ENCODE measurements around the gene ZNF764.

ZNF764 gene

DNA sequence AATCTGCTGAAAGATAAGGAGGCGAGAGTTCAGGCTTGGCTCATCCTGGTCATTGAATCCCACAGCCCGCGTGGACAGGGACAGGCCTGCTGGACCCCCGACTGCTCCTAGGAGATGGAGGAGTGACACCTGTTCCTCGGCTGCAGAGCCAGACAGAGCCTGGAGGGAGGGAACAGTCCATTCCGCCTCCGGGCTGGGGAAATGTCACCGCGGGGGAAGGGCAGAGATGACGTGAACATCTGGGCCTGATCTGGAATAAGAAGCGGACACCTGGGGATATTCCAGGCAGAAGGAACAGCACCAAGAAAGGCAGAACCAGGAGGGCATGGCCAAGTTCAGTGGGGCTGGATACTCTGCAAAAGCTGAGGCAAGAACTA lies 25.0 kb downstream of the ZNF764 start:
- Histone ChIP-seq H2AFZ (ENCODE audit: low read depth, low read length, severe bottlenecking) (no peak overlapping the region), H3K4me2 (ENCODE audit: low read depth, low read length, poor library complexity, severe bottlenecking) (peak overlapping the region; percentile 95), H3K9me2 (replicated peaks; ENCODE audit: insufficient read depth, low read length) (no peaks in the 10 kb centered on the region), H3K9ac (ENCODE audit: low read length) (no peak overlapping the region), H3K36me3 (ENCODE audit: low read length) (no peaks in the 10 kb centered on the region), H3F3A (ENCODE audit: insufficient read depth) (peaks cover 16% of the 10 kb centered on the region), H3K27me3 (ENCODE audit: low read length) (no peaks in the 10 kb centered on the region), H3K9me3 (ENCODE audit: insufficient read depth, low read length) (no peaks in the 10 kb centered on the region), H3K4me3 (ENCODE audit: insufficient read depth, low read length, poor library complexity, severe bottlenecking) (no peak overlapping the region), H3K27ac (ENCODE audit: low read depth, low read length) (no peak overlapping the region), H3K79me2 (ENCODE audit: insufficient read depth, low read length) (peaks cover 4% of the 10 kb centered on the region; the same call in 1 of the 2 replicates), H4K20me1 (ENCODE audit: low read depth, low read length) (no peaks in the 10 kb centered on the region)
- TF ChIP-seq, protein P1, sequence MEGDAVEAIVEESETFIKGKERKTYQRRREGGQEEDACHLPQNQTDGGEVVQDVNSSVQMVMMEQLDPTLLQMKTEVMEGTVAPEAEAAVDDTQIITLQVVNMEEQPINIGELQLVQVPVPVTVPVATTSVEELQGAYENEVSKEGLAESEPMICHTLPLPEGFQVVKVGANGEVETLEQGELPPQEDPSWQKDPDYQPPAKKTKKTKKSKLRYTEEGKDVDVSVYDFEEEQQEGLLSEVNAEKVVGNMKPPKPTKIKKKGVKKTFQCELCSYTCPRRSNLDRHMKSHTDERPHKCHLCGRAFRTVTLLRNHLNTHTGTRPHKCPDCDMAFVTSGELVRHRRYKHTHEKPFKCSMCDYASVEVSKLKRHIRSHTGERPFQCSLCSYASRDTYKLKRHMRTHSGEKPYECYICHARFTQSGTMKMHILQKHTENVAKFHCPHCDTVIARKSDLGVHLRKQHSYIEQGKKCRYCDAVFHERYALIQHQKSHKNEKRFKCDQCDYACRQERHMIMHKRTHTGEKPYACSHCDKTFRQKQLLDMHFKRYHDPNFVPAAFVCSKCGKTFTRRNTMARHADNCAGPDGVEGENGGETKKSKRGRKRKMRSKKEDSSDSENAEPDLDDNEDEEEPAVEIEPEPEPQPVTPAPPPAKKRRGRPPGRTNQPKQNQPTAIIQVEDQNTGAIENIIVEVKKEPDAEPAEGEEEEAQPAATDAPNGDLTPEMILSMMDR (IDR thresholded peaks at IDR 0.05; ENCODE audit: insufficient read depth, low read length, poor library complexity, severe bottlenecking), result no peak
- TF ChIP-seq EZH2phosphoT487 (conservative IDR thresholded peaks at IDR 0.05; ENCODE audit: low read length), result no peak

DNA sequence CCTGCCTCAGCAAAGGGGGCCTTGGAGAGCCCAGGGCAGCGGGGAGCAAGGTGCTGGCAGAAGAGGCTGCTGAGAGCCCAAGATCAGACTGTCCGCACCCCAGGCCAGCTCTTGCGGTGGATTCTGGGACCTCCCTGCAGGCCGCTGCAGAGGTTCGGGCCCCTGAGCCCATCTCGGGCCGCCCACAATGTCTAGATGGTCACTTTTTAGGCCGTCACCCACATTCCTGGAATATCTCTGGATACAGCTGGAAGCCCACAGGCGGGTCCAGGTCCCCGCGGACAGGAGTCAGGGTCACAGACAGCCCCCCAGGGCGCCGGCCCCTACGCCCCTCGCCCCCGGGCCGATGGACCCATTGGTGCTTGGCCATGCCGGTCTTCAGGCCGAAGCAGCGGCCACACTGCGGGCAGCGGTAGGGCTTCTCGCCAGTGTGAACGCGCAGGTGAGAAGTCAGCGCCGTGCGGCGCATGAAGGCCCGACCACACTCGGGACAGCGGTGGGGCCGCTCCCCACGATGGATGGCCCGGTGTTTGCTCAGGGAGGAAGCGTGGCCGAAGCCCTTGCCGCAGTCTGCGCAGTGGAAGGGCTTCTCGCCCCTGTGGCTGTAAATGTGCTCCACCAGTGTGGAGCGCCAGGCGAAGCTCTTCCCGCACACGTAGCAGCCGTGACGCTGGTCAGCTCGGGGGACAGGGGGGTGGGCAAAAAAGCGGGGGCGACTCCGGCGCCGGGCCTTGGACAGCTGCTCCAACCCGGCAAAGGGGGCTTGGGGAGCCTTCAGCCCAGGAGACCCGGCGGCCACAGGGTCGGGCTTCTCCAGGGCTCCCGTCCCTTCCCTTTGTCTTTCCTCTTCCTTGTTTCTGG lies 25.7 kb downstream of the ZNF764 start:
- Histone ChIP-seq H3K9ac (ENCODE audit: low read length) (no peak overlapping the region), H3F3A (ENCODE audit: insufficient read depth) (peaks cover 21% of the 10 kb centered on the region), H3K4me2 (ENCODE audit: low read depth, low read length, poor library complexity, severe bottlenecking) (no peak overlapping the region), H3K79me2 (ENCODE audit: insufficient read depth, low read length) (peaks cover 4% of the 10 kb centered on the region; the same call in 1 of the 2 replicates), H3K4me3 (ENCODE audit: insufficient read depth, low read length, poor library complexity, severe bottlenecking) (no peak overlapping the region), H4K20me1 (ENCODE audit: low read depth, low read length) (no peaks in the 10 kb centered on the region), H3K27me3 (ENCODE audit: low read length) (no peaks in the 10 kb centered on the region), H3K9me3 (ENCODE audit: insufficient read depth, low read length) (no peaks in the 10 kb centered on the region), H3K27ac (ENCODE audit: low read depth, low read length) (no peak overlapping the region), H2AFZ (ENCODE audit: low read depth, low read length, severe bottlenecking) (no peak overlapping the region), H3K9me2 (replicated peaks; ENCODE audit: insufficient read depth, low read length) (no peaks in the 10 kb centered on the region), H3K36me3 (ENCODE audit: low read length) (no peaks in the 10 kb centered on the region)
- TF ChIP-seq, protein P1 (IDR thresholded peaks at IDR 0.05; ENCODE audit: insufficient read depth, low read length, poor library complexity, severe bottlenecking), result no peak
- TF ChIP-seq EZH2phosphoT487 (conservative IDR thresholded peaks at IDR 0.05; ENCODE audit: low read length), result no peak

DNA sequence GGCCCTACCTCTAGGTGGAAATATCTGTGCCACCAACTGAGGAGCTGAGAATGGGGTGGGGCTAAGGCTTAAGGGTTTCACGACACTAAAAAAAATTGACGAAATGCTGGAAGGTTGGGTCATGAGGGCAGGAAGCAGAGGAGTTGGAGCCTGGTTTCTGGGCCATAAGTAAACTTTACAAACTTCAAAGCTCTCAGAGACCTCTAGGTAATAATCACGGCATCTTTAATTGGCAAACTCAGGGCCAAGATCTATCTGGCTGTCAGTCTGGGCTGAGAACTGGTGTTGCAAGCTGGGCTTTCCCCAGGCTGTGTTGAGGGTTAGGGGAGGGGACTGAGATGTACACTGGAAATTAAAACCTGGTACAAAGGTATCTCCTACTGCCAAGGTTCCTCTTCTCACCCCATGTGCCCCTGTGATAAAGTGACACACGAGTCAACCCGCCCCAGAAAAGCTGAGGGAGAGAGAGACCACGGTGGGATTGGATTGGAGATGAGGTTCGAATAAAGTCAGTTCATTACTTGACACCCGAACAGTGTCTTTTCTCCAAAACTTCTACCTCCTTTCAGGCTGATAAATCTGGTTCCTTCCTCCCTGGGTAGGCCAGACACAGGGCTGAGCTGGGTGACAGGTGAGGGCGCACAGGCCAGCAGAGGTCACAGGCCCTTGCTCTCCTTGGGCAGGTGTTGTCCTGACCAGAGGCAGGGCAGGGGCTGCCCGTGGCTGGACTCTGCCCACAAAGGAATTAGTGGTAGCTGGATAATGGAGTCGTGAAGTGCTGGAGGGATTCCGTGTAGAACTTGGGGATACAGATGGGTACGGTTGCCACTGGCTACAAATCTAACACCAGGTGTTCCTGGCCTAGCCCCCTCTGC lies 27.8 kb downstream of the ZNF764 start:
- no peaks in the 10 kb centered on the region for H4K20me1 ChIP-seq (ENCODE audit: low read depth, low read length)
- H3K9me2 ChIP-seq (replicated peaks; ENCODE audit: insufficient read depth, low read length), result no peaks in the 10 kb centered on the region
- H3K27me3 ChIP-seq (ENCODE audit: low read length), result no peaks in the 10 kb centered on the region
- no peak overlapping the region for H3K4me2 ChIP-seq (ENCODE audit: low read depth, low read length, poor library complexity, severe bottlenecking)
- no peak overlapping the region for H3K27ac ChIP-seq (ENCODE audit: low read depth, low read length)
- H3K9ac ChIP-seq (ENCODE audit: low read length), result no peak overlapping the region
- no peak overlapping the region for H2AFZ ChIP-seq (ENCODE audit: low read depth, low read length, severe bottlenecking)
- H3K79me2 ChIP-seq (ENCODE audit: insufficient read depth, low read length), result peaks cover 4% of the 10 kb centered on the region; the same call in 1 of the 2 replicates
- peaks cover 20% of the 10 kb centered on the region for H3F3A ChIP-seq (ENCODE audit: insufficient read depth)
- H3K4me3 ChIP-seq (ENCODE audit: insufficient read depth, low read length, poor library complexity, severe bottlenecking), result no peak overlapping the region
- H3K9me3 ChIP-seq (ENCODE audit: insufficient read depth, low read length), result no peaks in the 10 kb centered on the region
- no peak for TF ChIP-seq EZH2phosphoT487 (conservative IDR thresholded peaks at IDR 0.05; ENCODE audit: low read length)
- TF ChIP-seq, protein P1 (IDR thresholded peaks at IDR 0.05; ENCODE audit: insufficient read depth, low read length, poor library complexity, severe bottlenecking), result no peak
- H3K36me3 ChIP-seq (ENCODE audit: low read length), result no peaks in the 10 kb centered on the region
